Ectodermal cell (in vitro differentiated cells): ENCODE measurements around the gene STIMATE.

Experiments used
- H3K27ac ChIP-seq: 2 replicates; pipeline ENCODE4 v1.7.0; 2013; ENCODE audit warnings: mild to moderate bottlenecking, low read depth, low read length; ENCODE audit not compliant: insufficient read depth, poor library complexity, severe bottlenecking
- H3K27me3 ChIP-seq: 2 replicates; pipeline ENCODE4 v1.7.0; 2013; ENCODE audit warnings: mild to moderate bottlenecking, low read length; ENCODE audit not compliant: insufficient read depth, control insufficient read depth, poor library complexity, severe bottlenecking
- H3K36me3 ChIP-seq: one replicate; pipeline ENCODE4 v1.7.0; 2013; ENCODE audit warnings: low read length; ENCODE audit not compliant: control insufficient read depth, insufficient read depth
- H3K4me1 ChIP-seq: one replicate; pipeline ENCODE4 v1.7.0; 2013; ENCODE audit warnings: low read length; ENCODE audit not compliant: control insufficient read depth, insufficient read depth
- H3K4me3 ChIP-seq: 2 replicates; pipeline ENCODE4 v1.7.0; 2013; ENCODE audit warnings: low read depth, low read length, control low read depth; ENCODE audit not compliant: insufficient read depth
- H3K9me3 ChIP-seq: 2 replicates; pipeline ENCODE4 v1.7.0; 2013; ENCODE audit warnings: mild to moderate bottlenecking, low read length, moderate library complexity; ENCODE audit not compliant: control insufficient read depth
- WGBS, 2 experiments: methylation state at CpG; one replicate each; pipeline ENCODE4 v1.1.7; 2013; ENCODE audit warnings: missing lambda C conversion rate in 2 of 2; 5-methylcytosine and 5-hydroxymethylcytosine counted together

The STIMATE gene

DNA sequence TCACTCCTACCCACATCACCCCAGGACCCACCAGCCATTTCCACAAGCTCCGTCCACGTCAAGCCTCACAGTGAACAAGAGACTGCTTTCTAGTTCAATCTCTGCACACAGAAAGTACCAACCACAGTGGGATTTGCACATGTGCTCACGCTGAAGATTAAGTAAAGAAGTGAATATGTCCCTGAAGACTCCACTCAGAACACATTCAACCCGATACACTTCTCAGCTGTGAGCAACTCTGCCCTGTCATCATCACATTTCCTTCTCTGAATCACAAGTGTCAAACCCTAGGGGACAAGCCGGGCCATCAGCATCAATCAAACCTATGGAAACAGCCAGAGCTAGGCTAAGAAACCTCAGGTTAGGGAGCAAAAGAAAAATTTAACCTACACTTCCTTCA lies 1.9 kb downstream of the STIMATE start:
- no peak overlapping the region for H3K27ac ChIP-seq
- no peaks in the 10 kb centered on the region for H3K9me3 ChIP-seq
- no peak overlapping the region for H3K4me3 ChIP-seq
- H3K4me1 ChIP-seq = peaks cover 3% of the 10 kb centered on the region
- WGBS, 2 experiments = 73 to 74% methylated on average over 5 of the region's 5 CpGs
- no peaks in the 10 kb centered on the region for H3K27me3 ChIP-seq
- H3K36me3 ChIP-seq = no peaks in the 10 kb centered on the region

DNA sequence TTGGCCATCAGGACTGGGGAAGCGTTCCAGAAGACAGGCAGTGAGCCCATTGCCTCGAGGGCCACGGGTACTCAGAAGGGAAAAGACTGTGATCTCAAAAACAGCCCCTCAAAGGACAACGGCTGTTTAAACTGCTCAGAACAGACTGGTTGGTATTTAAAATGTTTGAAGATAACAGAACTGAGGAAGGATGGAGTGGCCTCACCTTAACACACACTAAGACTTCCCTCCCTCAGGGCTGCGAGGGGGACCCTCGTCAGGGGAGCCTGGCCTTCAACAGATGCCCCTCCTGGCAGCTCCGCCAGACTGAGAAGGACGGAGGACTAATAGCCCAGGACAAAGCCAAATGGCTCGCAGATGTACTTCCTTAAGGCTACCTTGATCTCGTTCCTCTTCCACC lies 2.6 kb downstream of the STIMATE start:
- H3K27ac ChIP-seq = no peak overlapping the region
- no peak overlapping the region for H3K4me3 ChIP-seq
- no peaks in the 10 kb centered on the region for H3K27me3 ChIP-seq
- WGBS, 2 experiments = 92 to 94% methylated on average over 10 of the region's 10 CpGs
- no peaks in the 10 kb centered on the region for H3K36me3 ChIP-seq
- H3K9me3 ChIP-seq = no peaks in the 10 kb centered on the region
- H3K4me1 ChIP-seq = peaks cover 3% of the 10 kb centered on the region

DNA sequence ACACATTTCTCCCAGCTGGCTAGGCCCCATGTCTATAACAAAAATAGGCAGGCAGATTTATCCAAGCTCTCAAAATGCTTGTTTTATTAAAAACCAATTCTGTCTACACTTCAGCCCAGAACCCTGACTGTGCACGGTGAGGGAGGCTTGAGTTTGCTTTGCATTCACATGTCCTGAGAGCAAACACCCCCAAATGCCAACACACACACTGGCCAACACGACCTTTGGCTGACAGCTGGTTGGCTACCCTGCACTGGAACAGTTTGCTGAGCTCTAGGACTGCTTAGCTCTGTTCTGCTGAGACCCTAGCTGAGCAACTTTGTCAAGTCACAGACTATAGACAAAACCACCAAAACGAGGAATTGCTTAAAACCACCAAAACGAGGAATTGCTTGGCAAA lies 3.6 kb downstream of the STIMATE start:
- Histone ChIP-seq H3K9me3 (no peaks in the 10 kb centered on the region), H3K4me1 (peaks cover 3% of the 10 kb centered on the region), H3K36me3 (no peaks in the 10 kb centered on the region), H3K27me3 (no peaks in the 10 kb centered on the region), H3K27ac (no peak overlapping the region), H3K4me3 (no peak overlapping the region)
- 86 to 88% methylated on average over 4 of the region's 4 CpGs for WGBS, 2 experiments

DNA sequence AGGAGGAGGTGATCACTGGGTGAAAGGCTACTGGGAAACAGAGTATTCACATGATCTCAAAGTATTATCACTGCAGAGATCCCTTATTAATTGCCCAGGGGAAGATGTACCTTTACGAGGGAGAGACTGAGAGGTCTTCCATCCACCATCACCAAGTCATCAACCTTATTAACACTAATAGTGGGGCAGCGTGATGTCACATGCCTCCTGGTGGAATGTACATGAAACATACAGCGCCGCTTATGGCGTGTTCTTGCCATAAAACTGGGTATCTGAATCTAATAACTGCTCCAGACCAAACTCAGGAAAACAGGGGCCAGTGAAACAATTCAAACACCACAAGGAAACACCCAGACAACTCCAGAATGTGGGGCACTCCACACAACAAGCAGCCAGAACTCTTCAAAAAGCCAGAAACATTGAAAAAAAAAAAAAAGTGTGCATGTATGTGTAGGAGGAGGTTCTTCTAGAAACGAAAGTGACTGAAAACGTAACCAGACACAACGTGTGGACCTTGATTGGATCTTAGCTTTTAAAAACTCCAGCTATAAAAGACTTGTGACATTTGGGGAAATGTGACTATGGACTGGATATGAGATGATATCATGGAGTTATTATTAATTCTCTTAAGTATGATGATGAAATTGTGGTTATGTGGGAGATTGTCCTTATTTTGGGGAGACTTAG lies 4.6 kb downstream of the STIMATE start:
- Histone ChIP-seq H3K4me1 (peaks cover 3% of the 10 kb centered on the region), H3K27me3 (no peaks in the 10 kb centered on the region), H3K27ac (no peak overlapping the region), H3K36me3 (no peaks in the 10 kb centered on the region), H3K4me3 (no peak overlapping the region), H3K9me3 (no peaks in the 10 kb centered on the region)
- 94% methylated on average over 8 of the region's 8 CpGs for WGBS, 2 experiments

DNA sequence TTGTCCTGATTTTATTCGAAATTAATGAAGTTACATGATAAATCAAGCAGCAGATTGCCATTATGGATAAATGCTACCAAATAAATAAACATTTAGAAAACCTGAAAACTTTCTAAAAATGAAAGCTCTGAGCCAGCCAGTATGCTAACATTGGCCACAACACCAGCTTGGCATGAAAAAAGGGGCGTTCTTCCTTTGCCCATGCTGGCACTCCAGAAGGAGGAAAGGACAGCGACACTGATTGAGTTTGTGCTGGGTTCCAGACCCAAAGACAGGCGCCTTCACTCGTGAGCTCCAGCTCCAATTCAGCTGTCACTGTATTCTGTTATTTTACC lies 5.1 kb downstream of the STIMATE start:
- Histone ChIP-seq H3K27ac (no peak overlapping the region), H3K4me3 (no peak overlapping the region), H3K9me3 (no peaks in the 10 kb centered on the region), H3K36me3 (no peaks in the 10 kb centered on the region), H3K27me3 (no peaks in the 10 kb centered on the region), H3K4me1 (peaks cover 3% of the 10 kb centered on the region)
- WGBS, 2 experiments = 93 to 97% methylated on average over 5 of the region's 5 CpGs

DNA sequence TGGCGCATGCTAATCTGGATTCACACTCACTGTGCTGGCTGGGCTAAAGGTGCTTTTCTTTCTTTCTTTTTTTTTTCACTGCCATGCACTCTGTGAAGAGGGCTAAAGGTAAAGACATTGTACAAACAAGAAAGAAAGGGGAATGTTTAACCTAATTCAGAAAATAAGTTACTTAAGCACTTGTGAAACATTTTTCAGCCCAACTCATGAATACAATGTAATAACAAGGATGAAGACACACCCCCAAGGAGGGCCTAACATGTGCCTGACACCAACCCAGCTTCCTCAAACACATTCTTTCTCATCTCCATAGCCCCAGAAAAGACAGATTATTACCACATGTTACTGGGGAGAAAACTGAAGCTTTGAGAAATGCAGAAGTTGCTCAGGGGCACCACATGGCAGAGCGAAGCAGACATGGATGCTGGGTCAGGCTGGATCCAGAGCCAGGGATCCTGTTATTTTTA lies 5.7 kb downstream of the STIMATE start:
- Histone ChIP-seq H3K27me3 (no peaks in the 10 kb centered on the region), H3K4me3 (no peak overlapping the region), H3K4me1 (peaks cover 3% of the 10 kb centered on the region), H3K9me3 (no peaks in the 10 kb centered on the region), H3K27ac (no peak overlapping the region), H3K36me3 (no peaks in the 10 kb centered on the region)
- WGBS, 2 experiments = 94 to 95% methylated on average over 2 of the region's 2 CpGs

DNA sequence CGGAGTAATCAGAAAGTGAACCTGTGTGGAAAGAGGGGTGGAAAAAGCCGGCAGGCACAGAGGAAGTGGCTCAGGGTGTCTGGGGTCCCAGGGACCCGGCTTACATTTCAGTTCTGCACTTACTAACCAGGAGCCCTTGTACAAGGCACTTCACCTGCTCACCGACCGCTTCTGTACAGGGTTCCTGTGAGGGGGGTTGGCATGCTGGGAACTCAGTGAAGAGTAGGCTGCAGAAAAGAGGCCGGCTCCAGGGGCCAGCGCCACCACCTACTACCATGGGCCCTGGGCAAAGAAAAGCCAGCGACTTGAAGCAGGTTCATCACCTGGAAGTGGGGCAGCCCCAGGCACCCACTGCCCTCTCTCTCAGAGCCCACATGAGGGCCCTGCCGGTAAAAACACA lies 6.2 kb downstream of the STIMATE start:
- no peaks in the 10 kb centered on the region for H3K27me3 ChIP-seq
- H3K27ac ChIP-seq = no peak overlapping the region
- H3K9me3 ChIP-seq = no peaks in the 10 kb centered on the region
- 91 to 95% methylated on average over 9 of the region's 9 CpGs for WGBS, 2 experiments
- H3K4me1 ChIP-seq = no peaks in the 10 kb centered on the region
- no peak overlapping the region for H3K4me3 ChIP-seq
- no peaks in the 10 kb centered on the region for H3K36me3 ChIP-seq

DNA sequence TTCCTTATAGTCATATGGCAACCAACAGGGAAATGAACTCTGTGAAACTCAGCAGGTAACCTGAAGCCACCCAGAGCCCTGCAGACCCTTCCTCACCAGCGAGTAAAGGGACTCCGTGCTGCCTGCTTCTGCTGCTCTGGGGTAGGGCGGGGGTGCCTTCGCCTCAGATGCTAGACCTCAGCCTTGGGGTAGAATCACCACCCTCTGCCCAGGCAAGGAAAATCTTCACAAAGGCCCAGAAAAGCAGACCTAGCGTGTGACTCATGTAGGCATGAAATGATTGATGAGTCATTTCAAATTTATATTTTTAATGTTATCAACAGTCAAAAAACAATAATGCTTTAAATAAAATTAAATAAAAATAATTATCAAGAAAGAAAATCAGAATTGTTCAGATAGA lies 6.6 kb downstream of the STIMATE start:
- H3K9me3 ChIP-seq = no peaks in the 10 kb centered on the region
- H3K27me3 ChIP-seq = no peaks in the 10 kb centered on the region
- H3K4me1 ChIP-seq = no peaks in the 10 kb centered on the region
- 92 to 95% methylated on average over 4 to 5 of the region's 5 CpGs for WGBS, 2 experiments
- no peak overlapping the region for H3K27ac ChIP-seq
- no peaks in the 10 kb centered on the region for H3K36me3 ChIP-seq
- no peak overlapping the region for H3K4me3 ChIP-seq

DNA sequence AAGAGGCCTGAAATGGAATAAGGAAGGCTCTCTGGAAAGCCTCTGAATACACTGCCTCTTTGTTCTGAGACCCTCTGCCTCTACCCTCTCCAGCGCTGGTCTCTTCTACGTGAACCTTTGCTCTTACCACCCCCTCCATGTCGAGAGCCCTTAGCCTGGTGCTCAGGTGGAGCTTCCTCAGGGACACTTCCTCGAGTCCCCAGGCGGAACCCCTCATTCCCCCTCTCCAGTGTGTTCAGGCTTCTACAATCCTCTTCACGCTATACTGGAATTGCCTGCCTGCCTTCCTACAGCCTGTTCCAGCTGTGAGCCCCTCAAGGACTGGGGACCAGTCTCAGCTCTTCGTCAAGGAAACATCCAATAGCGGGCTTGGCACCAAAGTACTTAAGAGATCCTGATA lies 7.4 kb downstream of the STIMATE start:
- Histone ChIP-seq H3K27me3 (no peaks in the 10 kb centered on the region), H3K36me3 (no peaks in the 10 kb centered on the region), H3K4me1 (no peaks in the 10 kb centered on the region), H3K27ac (no peak overlapping the region), H3K9me3 (no peaks in the 10 kb centered on the region), H3K4me3 (no peak overlapping the region)
- WGBS, 2 experiments = 92% methylated on average over 8 of the region's 8 CpGs

DNA sequence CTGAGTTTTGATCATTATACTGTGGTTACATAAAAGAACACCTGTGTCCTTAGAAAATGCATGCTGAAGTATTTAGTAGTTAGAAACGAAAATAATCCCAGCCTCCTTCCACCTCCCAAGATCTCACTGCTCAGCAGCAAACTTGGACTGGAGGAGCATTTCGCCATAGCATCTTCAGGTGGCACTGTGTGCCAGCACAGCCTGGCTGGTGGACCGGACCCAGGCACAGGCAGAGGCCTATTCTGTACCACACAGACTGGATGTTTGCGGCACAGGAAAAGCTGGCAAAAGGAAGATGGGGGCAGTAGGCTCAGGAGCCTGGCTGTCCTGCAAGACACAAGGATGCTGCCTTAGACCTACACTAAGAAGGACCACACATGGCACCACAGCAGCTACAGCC lies 10.2 kb downstream of the STIMATE start:
- Histone ChIP-seq H3K9me3 (no peaks in the 10 kb centered on the region), H3K27ac (no peak overlapping the region), H3K4me3 (no peak overlapping the region), H3K4me1 (no peaks in the 10 kb centered on the region), H3K27me3 (no peaks in the 10 kb centered on the region), H3K36me3 (no peaks in the 10 kb centered on the region)
- WGBS, 2 experiments = 91 to 93% methylated on average over 4 of the region's 4 CpGs
